Sigmoid colon (tissue), 4 donors: ENCODE measurements around the gene CLOCK.

Source experiments
- CTCF ChIP-seq, 4 experiments: fragments of 450-650 bp in 3 of 4; fragments of 200-600 bp in 1 of 4; IDR thresholded peaks; one replicate each; pipeline ENCODE4 v1.5.1; 2016 to 2019; ENCODE audit warnings: antibody characterized with exemption in 4 of 4, mild to moderate bottlenecking in 3 of 4, moderate library complexity in 2 of 4
- EP300 ChIP-seq, 4 donors: sonication (generic); formaldehyde crosslinking; IDR thresholded peaks; one replicate each; pipeline ENCODE4 v1.6.1; 2017; ENCODE audit warnings: antibody characterized with exemption in 4 of 4
- POLR2AphosphoS5 ChIP-seq, 4 donors: sonication (generic); formaldehyde crosslinking; IDR thresholded peaks; one replicate each; pipeline ENCODE4 v1.6.1; 2017; ENCODE audit warnings: antibody characterized with exemption in 4 of 4

DNA sequence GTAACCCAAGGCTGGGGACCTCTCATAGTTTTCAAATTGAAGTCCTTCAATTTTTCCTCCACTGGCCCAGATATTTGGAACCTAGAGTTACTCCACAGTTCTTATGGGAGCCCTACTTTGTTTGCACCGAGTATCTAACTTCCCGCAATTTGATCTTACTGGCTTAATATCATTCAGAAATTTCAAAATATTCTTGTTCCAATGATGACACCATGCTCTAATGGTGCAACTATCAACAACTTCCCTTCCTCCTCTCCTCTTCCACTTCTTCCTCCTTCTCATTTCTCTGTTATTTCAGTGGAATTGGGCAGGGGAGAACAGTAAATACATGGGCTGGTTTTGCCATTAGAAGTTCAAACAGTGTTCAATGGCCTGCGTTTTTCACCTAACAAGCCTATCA, 25.1 kb upstream of the CLOCK start:
- TF ChIP-seq CTCF (IDR thresholded peaks at IDR 0.05): no peak
- no peak for TF ChIP-seq POLR2AphosphoS5 (IDR thresholded peaks at IDR 0.05)
- TF ChIP-seq EP300 (IDR thresholded peaks at IDR 0.05): no peak
